Natural killer cell treated with Interleukin-12 subunit alpha and Interleukin-12 subunit beta and Interleukin-15 and Interleukin-18, amount 100 ng/mL, for 72 hours (primary cell): Measurements from ENCODE around the gene TAPBPL. TPM values are rescaled to one million over a fixed set of nuclear protein-coding genes. Genes with fewer than 3 reads are reported as not detected.

Experiments used
- ATAC-seq, 2 donors: fragments of 150-1000 bp; cut with Tn5 transposase in 1 of 2; sonication (Bioruptor Pico), chemical (Tn5 transposase) in 1 of 2; 2 replicates each; pipeline ENCODE4 v1.10.0; 2021
- DNase-seq: peaks from one replicate; pipeline ENCODE4 v3.0.0; 2022; ENCODE audit warnings: low spot score
- H3K27ac Mint-ChIP-seq, 2 donors: 1 replicate in 1 of 2; 2 replicates in 1 of 2; pipeline ENCODE4 v1.8.0; 2022; ENCODE audit warnings: mixed read lengths in 2 of 2, mild to moderate bottlenecking in 1 of 2, moderate library complexity in 1 of 2
- H3K27me3 Mint-ChIP-seq, 2 donors: 1 replicate in 1 of 2; 2 replicates in 1 of 2; pipeline ENCODE4 v1.8.0; 2022; ENCODE audit warnings: mixed read lengths in 2 of 2
- H3K36me3 Mint-ChIP-seq: one replicate; pipeline ENCODE4 v1.8.0; 2022; ENCODE audit warnings: mixed read lengths
- H3K4me1 Mint-ChIP-seq, 2 donors: 1 replicate in 1 of 2; 2 replicates in 1 of 2; pipeline ENCODE4 v1.8.0; 2022; ENCODE audit warnings: low read depth in 2 of 2, mixed read lengths in 2 of 2, mild to moderate bottlenecking in 1 of 2
- H3K4me3 Mint-ChIP-seq: one replicate; pipeline ENCODE4 v1.8.0; 2022; ENCODE audit warnings: mixed read lengths
- H3K9me3 Mint-ChIP-seq: 2 replicates; pipeline ENCODE4 v1.8.0; 2022; ENCODE audit warnings: mixed read lengths
- total RNA-seq, 2 donors: library from RNA; stranded (reverse); gene quantifications; one replicate each; pipeline ENCODE4 v1.2.3, GENCODE V29; 2022

Gene TAPBPL
- total RNA-seq, 2 donors from 2014 or later, result 24.6 to 26.3 TPM

DNA sequence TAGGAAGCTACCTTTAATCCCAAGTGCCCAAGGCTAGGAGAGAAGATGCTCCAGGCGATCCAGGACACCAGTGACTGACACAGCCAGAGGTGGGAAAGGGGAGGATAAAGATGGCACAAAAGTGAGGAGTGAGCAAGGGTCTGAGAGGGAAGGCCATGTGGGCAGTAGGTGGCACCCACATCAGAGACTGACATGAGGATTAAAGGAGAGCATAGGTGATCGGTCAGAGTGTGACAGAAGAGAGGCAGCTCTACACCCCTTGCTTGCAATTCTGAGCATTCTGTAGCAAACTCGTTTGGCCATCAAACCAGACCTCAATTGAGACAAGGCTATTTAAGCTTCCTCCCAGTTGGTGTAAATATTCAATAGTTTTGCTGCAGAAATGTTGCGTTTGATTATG is 7.8 kb upstream of the TAPBPL start:
- Mint-ChIP-seq H3K27ac (peak overlapping the region; percentile 68 to 82), H3K36me3 (no peaks in the 10 kb centered on the region), H3K4me3 (peak overlapping the region; percentile 58), H3K9me3 (no peaks in the 10 kb centered on the region), H3K4me1 (peaks cover 10 to 18% of the 10 kb centered on the region in 2 donors), H3K27me3 (no peaks in the 10 kb centered on the region)
- ATAC-seq (no peak), DNase-seq (no peak)

DNA sequence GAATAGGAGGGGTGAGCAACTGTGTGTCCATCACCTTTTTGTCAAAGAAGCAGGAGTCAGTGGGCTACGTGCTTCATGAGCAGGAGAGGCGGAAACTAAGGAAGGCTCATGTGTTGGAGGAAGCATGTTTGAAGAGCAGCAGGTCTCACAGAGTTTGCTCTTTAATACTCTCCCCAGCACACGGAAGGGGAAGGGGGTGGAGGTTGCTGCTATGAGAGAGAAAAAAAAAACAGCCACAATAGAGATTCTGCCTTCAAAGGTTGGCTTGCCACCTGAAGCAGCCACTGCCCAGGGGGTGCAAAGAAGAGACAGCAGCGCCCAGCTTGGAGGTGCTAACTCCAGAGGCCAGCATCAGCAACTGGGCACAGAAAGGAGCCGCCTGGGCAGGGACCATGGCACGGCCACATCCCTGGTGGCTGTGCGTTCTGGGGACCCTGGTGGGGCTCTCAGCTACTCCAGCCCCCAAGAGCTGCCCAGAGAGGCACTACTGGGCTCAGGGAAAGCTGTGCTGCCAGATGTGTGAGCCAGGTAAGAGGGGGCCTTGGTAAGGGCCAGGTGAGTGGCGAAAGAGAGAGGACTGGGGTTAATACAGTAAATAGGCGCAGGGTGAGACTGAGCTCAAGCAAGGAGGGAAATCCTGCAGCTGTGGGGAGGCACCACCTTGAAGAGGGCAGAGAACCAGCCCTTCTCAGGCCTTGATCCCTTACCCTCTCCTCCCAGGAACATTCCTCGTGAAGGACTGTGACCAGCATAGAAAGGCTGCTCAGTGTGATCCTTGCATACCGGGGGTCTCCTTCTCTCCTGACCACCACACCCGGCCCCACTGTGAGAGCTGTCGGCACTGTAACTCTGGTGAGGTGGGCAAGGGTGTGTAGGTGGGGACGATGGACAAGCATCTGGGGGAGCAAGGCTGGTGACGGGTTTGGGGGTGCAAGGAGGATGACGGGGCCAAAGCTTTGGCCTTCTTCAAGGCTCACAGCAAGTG is 6.8 kb upstream of the TAPBPL start, which contains the start of gene CD27:
Gene CD27 (plus strand): TSS at position 252 of the 985 bp plus-strand sequence. CDS start 141 bp downstream, at position 393.
- DNase-seq (no peak), ATAC-seq (no peak)
- Mint-ChIP-seq H3K36me3 (no peaks in the 10 kb centered on the region), H3K27ac (peak within 1 kb of the TSS; percentile 68 to 82), H3K27me3 (no peaks in the 10 kb centered on the region), H3K4me1 (peaks cover 10 to 18% of the 10 kb centered on the region in 2 donors), H3K4me3 (peak within 1 kb of the TSS; percentile 58), H3K9me3 (no peaks in the 10 kb centered on the region)

DNA sequence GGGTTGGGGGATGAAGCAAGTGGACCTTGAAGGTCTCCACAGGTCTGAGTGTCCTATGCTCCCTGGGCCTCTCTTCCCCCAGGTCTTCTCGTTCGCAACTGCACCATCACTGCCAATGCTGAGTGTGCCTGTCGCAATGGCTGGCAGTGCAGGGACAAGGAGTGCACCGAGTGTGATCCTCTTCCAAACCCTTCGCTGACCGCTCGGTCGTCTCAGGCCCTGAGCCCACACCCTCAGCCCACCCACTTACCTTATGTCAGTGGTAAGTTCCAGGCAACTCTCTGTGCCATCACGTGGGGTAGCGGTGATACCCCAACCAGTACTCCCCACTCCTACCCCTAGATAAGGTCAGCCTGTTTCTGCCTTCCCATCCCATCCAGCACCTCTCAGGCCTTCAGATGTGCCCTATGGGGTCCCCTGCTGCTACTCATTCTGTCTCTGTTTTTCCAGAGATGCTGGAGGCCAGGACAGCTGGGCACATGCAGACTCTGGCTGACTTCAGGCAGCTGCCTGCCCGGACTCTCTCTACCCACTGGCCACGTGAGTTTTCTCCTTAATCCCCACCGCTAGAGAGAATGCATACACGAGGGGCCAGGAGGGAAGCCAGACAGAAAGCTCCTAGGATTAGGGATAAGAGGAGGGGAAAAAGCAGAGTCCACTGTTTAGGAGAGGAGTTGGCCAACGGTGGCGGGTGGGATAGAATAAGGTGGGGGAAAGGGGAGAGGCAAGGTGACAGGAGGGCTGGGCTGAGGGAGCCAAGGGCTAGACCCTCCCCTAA is 1.6 kb upstream of the TAPBPL start:
- ATAC-seq, result no peak
- H3K27me3 Mint-ChIP-seq, result no peaks in the 10 kb centered on the region
- peaks cover 10% of the 10 kb centered on the region for H3K36me3 Mint-ChIP-seq
- H3K4me1 Mint-ChIP-seq, result peaks cover 34 to 38% of the 10 kb centered on the region in 2 donors
- DNase-seq, result no peak
- H3K4me3 Mint-ChIP-seq, result peak overlapping the region; percentile 100
- H3K9me3 Mint-ChIP-seq, result no peaks in the 10 kb centered on the region
- H3K27ac Mint-ChIP-seq, result peak overlapping the region; percentile 100

DNA sequence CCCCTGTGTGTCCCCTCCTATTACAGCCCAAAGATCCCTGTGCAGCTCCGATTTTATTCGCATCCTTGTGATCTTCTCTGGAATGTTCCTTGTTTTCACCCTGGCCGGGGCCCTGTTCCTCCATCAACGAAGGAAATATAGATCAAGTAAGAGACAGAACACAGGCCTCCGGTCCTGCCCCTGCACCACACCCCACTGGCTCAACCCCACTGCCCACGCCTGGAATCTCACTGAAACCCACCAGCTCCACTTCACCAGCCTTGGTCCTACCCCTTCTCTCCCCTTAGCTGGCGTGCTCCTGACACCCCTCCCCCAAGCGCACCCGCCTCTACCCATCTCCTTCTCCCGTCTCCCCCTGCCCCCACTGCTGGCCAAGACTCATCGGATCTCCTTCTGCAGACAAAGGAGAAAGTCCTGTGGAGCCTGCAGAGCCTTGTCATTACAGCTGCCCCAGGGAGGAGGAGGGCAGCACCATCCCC is 934 bp upstream of the TAPBPL start:
- Mint-ChIP-seq H3K4me3 (peak overlapping the region; percentile 100), H3K36me3 (peaks cover 11% of the 10 kb centered on the region), H3K27me3 (no peaks in the 10 kb centered on the region), H3K9me3 (no peaks in the 10 kb centered on the region), H3K27ac (peak overlapping the region; percentile 100), H3K4me1 (peaks cover 34 to 38% of the 10 kb centered on the region in 2 donors)
- ATAC-seq (peak; percentile 1 to 9), DNase-seq (no peak)

DNA sequence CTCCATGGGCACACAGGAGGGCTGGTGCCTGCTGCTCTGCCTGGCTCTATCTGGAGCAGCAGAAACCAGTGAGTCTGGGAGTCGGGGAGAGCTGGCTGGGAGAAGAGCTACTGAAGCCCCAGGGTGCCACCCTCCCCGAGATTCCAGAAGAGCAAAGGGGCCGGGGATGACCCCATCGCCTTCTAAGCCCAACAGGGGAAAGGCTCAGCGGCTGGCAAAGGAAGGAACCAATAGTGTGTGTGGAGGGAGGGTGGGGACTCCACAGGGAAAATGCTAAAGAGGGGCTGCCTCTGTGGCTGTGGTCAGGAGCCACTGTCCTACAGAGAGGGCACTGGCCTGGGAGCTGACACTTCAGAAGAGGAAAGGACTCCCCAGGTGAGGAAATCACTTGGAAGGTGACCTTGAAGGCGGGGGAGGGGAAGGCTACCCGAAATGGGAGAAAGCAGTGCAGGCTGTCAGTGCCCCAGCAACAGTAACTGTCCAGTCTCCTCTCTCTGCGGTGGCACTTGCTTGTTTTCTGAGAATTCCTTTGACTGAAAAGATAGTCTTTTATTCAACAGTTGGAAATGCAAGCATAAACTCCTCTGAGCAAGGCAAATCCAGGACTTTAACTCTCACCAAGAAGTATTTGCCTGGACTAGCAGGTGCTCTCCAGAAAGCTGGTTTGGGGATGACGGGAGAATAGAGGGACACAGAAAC is 552 bp downstream of the TAPBPL start:
- Mint-ChIP-seq H3K27me3 (no peaks in the 10 kb centered on the region), H3K36me3 (peaks cover 11% of the 10 kb centered on the region), H3K4me3 (peak overlapping the region; percentile 100), H3K9me3 (no peaks in the 10 kb centered on the region), H3K27ac (peak overlapping the region; percentile 100), H3K4me1 (peaks cover 34 to 38% of the 10 kb centered on the region in 2 donors)
- ATAC-seq, result peak; percentile 3 to 31
- no peak for DNase-seq

DNA sequence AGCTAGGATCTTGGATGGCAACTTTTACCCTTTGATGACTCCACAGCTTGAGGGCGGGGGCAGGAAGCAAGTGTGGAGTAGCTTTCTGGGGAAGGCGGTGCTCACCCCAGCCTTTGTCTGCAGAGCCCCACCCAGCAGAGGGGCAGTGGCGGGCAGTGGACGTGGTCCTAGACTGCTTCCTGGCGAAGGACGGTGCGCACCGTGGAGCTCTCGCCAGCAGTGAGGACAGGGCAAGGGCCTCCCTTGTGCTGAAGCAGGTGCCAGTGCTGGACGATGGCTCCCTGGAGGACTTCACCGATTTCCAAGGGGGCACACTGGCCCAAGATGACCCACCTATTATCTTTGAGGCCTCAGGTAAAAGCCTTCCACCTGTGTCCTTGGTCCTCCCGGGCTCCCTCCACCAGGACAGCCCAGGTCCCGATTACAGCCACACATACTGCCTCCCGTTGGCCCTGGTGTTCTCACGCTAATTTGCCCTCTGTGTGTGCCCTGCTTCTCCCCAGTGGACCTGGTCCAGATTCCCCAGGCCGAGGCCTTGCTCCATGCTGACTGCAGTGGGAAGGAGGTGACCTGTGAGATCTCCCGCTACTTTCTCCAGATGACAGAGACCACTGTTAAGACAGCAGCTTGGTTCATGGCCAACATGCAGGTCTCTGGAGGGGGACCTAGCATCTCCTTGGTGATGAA is 1.2 kb downstream of the TAPBPL start:
- Mint-ChIP-seq H3K36me3 (peaks cover 11% of the 10 kb centered on the region), H3K9me3 (no peaks in the 10 kb centered on the region), H3K4me1 (peaks cover 31 to 38% of the 10 kb centered on the region in 2 donors), H3K27me3 (no peaks in the 10 kb centered on the region), H3K4me3 (peak overlapping the region; percentile 100), H3K27ac (peak overlapping the region; percentile 100)
- ATAC-seq (peak in 1 of 2 donors; percentile 58), DNase-seq (no peak)

DNA sequence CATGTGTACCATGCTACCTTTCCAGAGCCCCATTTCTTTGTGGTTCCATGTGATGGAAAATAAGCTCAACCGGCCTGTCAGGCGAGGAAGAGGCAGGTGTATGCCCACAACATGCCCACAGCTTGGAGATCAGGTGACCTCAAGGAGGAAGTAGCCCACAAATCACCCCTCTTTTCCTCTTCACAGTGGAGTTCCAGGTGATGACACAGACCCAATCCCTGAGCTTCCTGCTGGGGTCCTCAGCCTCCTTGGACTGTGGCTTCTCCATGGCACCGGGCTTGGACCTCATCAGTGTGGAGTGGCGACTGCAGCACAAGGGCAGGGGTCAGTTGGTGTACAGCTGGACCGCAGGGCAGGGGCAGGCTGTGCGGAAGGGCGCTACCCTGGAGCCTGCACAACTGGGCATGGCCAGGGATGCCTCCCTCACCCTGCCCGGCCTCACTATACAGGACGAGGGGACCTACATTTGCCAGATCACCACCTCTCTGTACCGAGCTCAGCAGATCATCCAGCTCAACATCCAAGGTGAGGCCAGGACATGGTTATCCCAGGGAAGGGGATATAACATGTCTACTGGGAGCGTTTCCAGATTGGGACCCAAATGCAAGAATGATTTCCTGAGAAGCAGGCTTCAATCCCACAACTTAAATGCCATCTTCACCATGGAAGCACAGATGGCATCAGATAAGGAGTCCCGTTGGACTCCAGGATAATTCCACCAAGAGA is 5.5 kb downstream of the TAPBPL start:
- ATAC-seq (no peak), DNase-seq (no peak)
- H3K27ac Mint-ChIP-seq, result peak overlapping the region; percentile 19 to 59
- no peak overlapping the region for H3K4me3 Mint-ChIP-seq
- H3K27me3 Mint-ChIP-seq, result no peaks in the 10 kb centered on the region
- H3K36me3 Mint-ChIP-seq, result peaks cover 38% of the 10 kb centered on the region
- peaks cover 40 to 50% of the 10 kb centered on the region in 2 donors for H3K4me1 Mint-ChIP-seq
- H3K9me3 Mint-ChIP-seq, result no peaks in the 10 kb centered on the region

DNA sequence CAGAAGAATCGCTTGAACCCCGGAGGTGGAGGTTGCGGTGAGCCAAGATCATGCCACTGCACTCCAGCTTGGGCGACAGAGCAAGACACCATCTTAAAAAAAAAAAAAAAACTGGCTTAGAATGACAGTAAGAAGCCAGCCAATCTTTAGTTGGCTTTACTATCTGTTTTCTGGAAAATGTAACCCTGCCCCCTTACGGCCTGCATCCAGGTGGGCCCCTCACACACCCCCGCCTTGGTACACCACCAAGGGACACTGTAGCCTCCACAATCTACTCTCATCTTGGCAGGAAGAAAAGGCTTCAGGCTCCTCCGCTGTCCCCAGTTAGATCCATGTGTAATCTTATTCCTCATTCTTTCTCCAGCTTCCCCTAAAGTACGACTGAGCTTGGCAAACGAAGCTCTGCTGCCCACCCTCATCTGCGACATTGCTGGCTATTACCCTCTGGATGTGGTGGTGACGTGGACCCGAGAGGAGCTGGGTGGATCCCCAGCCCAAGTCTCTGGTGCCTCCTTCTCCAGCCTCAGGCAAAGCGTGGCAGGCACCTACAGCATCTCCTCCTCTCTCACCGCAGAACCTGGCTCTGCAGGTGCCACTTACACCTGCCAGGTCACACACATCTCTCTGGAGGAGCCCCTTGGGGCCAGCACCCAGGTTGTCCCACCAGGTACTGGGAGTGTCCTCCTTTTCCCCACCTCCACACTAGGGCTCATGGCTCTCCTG is 6.6 kb downstream of the TAPBPL start:
- ATAC-seq, result no peak
- Mint-ChIP-seq H3K9me3 (no peaks in the 10 kb centered on the region), H3K4me3 (no peak overlapping the region), H3K4me1 (peaks cover 42 to 52% of the 10 kb centered on the region in 2 donors), H3K27me3 (no peaks in the 10 kb centered on the region), H3K36me3 (peaks cover 39% of the 10 kb centered on the region), H3K27ac (peak overlapping the region; percentile 34 to 43)
- no peak for DNase-seq

DNA sequence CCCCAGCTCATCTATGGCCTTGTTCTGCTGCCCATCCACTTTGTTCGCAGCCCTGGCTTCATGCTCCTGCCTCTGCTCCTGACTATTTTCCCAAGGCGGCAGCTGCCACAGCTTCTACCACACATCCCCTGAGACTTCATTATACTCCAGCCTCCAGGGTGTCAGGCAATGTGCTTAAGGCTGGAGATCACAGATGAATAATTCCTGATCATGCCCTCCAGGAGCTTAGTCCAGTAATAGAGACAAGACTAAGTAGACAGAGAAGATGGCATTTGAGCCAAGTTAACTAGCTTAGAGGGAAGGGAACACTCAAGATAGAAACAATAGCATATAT is 7.1 kb downstream of the TAPBPL start:
- H3K4me1 Mint-ChIP-seq, result peaks cover 45 to 53% of the 10 kb centered on the region in 2 donors
- H3K9me3 Mint-ChIP-seq, result no peaks in the 10 kb centered on the region
- DNase-seq (no peak), ATAC-seq (no peak)
- H3K27ac Mint-ChIP-seq, result peak overlapping the region; percentile 34 to 43
- no peaks in the 10 kb centered on the region for H3K27me3 Mint-ChIP-seq
- H3K4me3 Mint-ChIP-seq, result no peak overlapping the region
- H3K36me3 Mint-ChIP-seq, result peaks cover 39% of the 10 kb centered on the region

DNA sequence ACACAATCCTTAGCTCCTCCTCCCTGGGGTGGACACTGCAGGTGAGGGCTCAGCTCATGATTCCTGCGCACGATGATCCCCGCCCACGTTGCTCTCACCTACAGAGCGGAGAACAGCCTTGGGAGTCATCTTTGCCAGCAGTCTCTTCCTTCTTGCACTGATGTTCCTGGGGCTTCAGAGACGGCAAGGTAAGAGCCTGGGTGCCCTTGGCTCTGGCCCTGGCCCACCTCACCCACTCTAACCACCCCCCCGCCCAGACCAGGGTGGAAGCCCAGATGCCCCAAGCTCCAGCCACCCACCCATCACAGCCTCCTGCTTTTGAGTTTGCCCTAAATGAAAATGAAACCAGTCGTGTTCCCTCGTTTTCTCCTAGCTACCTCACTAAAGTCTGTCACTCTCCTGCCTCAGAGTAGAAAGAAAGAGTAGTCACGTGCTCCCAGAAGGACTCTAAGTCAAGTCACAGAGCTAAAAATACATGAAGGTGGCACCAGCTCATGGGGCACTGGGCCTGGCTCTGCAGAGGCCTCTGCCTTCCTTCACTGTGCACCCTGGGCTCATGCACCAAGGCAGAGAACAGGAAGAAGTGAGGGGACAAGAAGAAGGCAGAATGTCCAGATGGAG is 9.0 kb downstream of the TAPBPL start:
- H3K9me3 Mint-ChIP-seq, result no peaks in the 10 kb centered on the region
- H3K27ac Mint-ChIP-seq, result peak overlapping the region; percentile 97
- H3K36me3 Mint-ChIP-seq, result peaks cover 45% of the 10 kb centered on the region
- ATAC-seq, result peak; percentile 2 to 12
- DNase-seq, result no peak
- peak overlapping the region; percentile 84 for H3K4me3 Mint-ChIP-seq
- H3K27me3 Mint-ChIP-seq, result no peaks in the 10 kb centered on the region
- peaks cover 58 to 62% of the 10 kb centered on the region in 2 donors for H3K4me1 Mint-ChIP-seq

DNA sequence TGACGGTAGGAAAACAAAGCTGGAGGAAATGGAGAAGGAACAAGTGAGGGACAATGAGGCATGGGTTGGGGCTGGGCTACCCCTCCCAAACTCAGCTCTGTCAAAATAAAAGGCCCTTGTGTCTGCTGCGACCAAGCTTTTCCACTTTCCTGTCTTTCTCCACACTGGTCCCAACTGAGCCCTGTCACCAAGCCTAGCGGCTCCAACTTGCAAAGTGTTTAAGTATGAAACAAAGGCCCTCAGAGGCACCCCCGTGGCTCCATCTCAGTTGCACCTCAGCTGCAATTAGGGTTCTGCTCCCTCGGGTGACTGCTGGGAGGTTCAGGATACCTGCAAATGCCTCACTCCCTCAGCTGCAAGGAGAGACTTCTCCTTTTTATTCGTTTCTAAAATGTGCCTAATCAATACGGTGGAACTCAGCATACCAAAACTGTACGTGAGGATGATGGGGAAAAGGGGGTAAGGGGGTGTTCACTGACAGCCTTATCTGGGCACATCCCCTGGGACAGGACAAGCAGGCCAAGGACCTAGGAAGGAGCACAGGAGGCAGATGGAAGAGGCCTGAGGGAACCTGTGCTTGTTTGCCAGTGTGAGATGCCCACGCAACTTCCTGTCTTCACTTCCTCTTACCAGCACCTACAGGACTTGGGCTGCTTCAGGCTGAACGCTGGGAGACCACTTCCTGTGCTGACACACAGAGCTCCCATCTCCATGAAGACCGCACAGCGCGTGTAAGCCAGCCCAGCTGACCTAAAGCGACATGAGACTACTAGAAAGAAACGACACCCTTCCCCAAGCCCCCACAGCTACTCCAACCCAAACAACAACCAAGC is 9.8 kb downstream of the TAPBPL start:
- peak overlapping the region; percentile 97 for H3K27ac Mint-ChIP-seq
- H3K27me3 Mint-ChIP-seq, result no peaks in the 10 kb centered on the region
- peaks cover 45% of the 10 kb centered on the region for H3K36me3 Mint-ChIP-seq
- peak; percentile 92 for DNase-seq
- peak overlapping the region; percentile 84 for H3K4me3 Mint-ChIP-seq
- ATAC-seq, result peak; percentile 95 to 97
- H3K4me1 Mint-ChIP-seq, result peaks cover 64 to 69% of the 10 kb centered on the region in 2 donors
- H3K9me3 Mint-ChIP-seq, result no peaks in the 10 kb centered on the region
